HEK293 (cell line): ENCODE data around the gene TSEN54.

Source experiments
- CTCF ChIA-PET: fragments of 350-600 bp; formaldehyde crosslinking; extraction: SDS; loops from one replicate; lab custom pipeline; 2021; ENCODE audit warnings: antibody characterized with exemption; lab: Yijun Ruan, JAX
- POLR2A ChIA-PET: fragments of 300-600 bp; formaldehyde crosslinking; extraction: SDS; loops from one replicate; lab custom pipeline; 2020; ENCODE audit warnings: antibody characterized with exemption, inconsistent platforms; lab: Yijun Ruan, JAX
- H3K27ac ChIP-seq: fragments of 200-500 bp; sonication (Bioruptor generic); 2 replicates; pipeline ENCODE4 v1.5.1; 2014; ENCODE audit warnings: low read depth, low read length, control low read depth, inconsistent platforms; ENCODE audit errors: extremely low read depth
- H3K36me3 ChIP-seq, 2 experiments: fragments of 200-500 bp in 1 of 2; sonication (Bioruptor generic) in 1 of 2; 1 replicate in 1 of 2; 2 replicates in 1 of 2; pipeline ENCODE4 v1.5.1; 2014 to 2017; ENCODE audit warnings: inconsistent platforms in 2 of 2, low read length in 2 of 2; ENCODE audit not compliant: control insufficient read depth in 2 of 2, insufficient read depth in 1 of 2
- H3K4me1 ChIP-seq: fragments of 200-500 bp; sonication (Bioruptor generic); 2 replicates; pipeline ENCODE4 v1.5.1; 2014; ENCODE audit warnings: mild to moderate bottlenecking, low read length, inconsistent platforms; ENCODE audit not compliant: control insufficient read depth, insufficient read depth
- H3K4me3 ChIP-seq: 2 replicates; pipeline ENCODE4 v1.5.1; 2011; ENCODE audit warnings: low read depth, mild to moderate bottlenecking, control low read depth, low read length, moderate library complexity
- H3K9me3 ChIP-seq: fragments of 200-500 bp; sonication (Bioruptor generic); 2 replicates; pipeline ENCODE4 v1.5.1; 2014; ENCODE audit warnings: low read depth, low read length, inconsistent platforms; ENCODE audit not compliant: control insufficient read depth, insufficient read depth
- GLI2 ChIP-seq: fragments of 450-650 bp; formaldehyde crosslinking; IDR thresholded peaks from 2 replicates; pipeline ENCODE4; 2017; ENCODE audit warnings: missing biosample characterization, missing genetic modification characterization, low read depth, borderline replicate concordance
- HOXA7 ChIP-seq: sonication (generic); formaldehyde crosslinking; IDR thresholded peaks from 2 replicates; pipeline ENCODE4 v1.8.1; 2022; ENCODE audit warnings: missing genetic modification reagents, borderline replicate concordance
- IKZF3 ChIP-seq: fragments of 450-650 bp; IDR thresholded peaks from 2 replicates; pipeline ENCODE4 v1.5.0; 2018; ENCODE audit warnings: missing biosample characterization, mild to moderate bottlenecking, missing genetic modification characterization, moderate library complexity
- REST ChIP-seq: fragments of 450-650 bp; formaldehyde crosslinking; IDR thresholded peaks from 2 replicates; pipeline ENCODE4 v1.5.1; 2016; ENCODE audit warnings: missing biosample characterization, missing genetic modification characterization
- SP2 ChIP-seq: fragments of 450-650 bp; formaldehyde crosslinking; IDR thresholded peaks from 2 replicates; pipeline ENCODE4 v1.5.1; 2016; ENCODE audit warnings: missing biosample characterization, missing genetic modification characterization
- SP3 ChIP-seq: fragments of 450-650 bp; formaldehyde crosslinking; IDR thresholded peaks from 2 replicates; pipeline ENCODE4 v1.5.1; 2016; ENCODE audit warnings: missing biosample characterization, missing genetic modification characterization
- SP7 ChIP-seq: fragments of 450-650 bp; formaldehyde crosslinking; IDR thresholded peaks from 2 replicates; pipeline ENCODE4 v1.5.1; 2016; ENCODE audit warnings: missing biosample characterization, missing genetic modification characterization
- YY2 ChIP-seq: fragments of 450-650 bp; formaldehyde crosslinking; IDR thresholded peaks from 2 replicates; pipeline ENCODE4 v1.5.1; 2016; ENCODE audit warnings: missing biosample characterization, missing genetic modification characterization
- ZBTB6 ChIP-seq: fragments of 450-650 bp; formaldehyde crosslinking; IDR thresholded peaks from 2 replicates; pipeline ENCODE4 v1.5.1; 2017; ENCODE audit warnings: missing biosample characterization, missing genetic modification characterization
- ZFP37 ChIP-seq: fragments of 450-650 bp; formaldehyde crosslinking; IDR thresholded peaks from 2 replicates; pipeline ENCODE4 v1.5.1; 2016; ENCODE audit warnings: missing biosample characterization, missing genetic modification characterization
- ZNF175 ChIP-seq: fragments of 450-650 bp; formaldehyde crosslinking; IDR thresholded peaks from 2 replicates; pipeline ENCODE4 v1.5.1; 2016; ENCODE audit warnings: missing biosample characterization, missing genetic modification characterization
- ZNF248 ChIP-seq: fragments of 450-650 bp; formaldehyde crosslinking; IDR thresholded peaks from 2 replicates; pipeline ENCODE4 v1.5.1; 2017; ENCODE audit warnings: missing biosample characterization, missing genetic modification characterization
- ZNF274 ChIP-seq, 2 experiments: fragments of 200-500 bp in 1 of 2; fragments of 450-650 bp in 1 of 2; sonication (Bioruptor generic) in 1 of 2; formaldehyde crosslinking in 1 of 2; IDR thresholded peaks; 2 replicates each; pipeline versions ENCODE4 v1.5.1 to v1.6.1; 2014 to 2016; ENCODE audit warnings: borderline replicate concordance in 1 of 2, inconsistent platforms in 1 of 2, low read length in 1 of 2, missing biosample characterization in 1 of 2, missing genetic modification characterization in 1 of 2
- ZNF280C ChIP-seq: fragments of 450-650 bp; formaldehyde crosslinking; IDR thresholded peaks from 2 replicates; pipeline ENCODE4 v1.5.1; 2016; ENCODE audit warnings: missing biosample characterization, missing genetic modification characterization
- ZNF302 ChIP-seq: fragments of 450-650 bp; formaldehyde crosslinking; IDR thresholded peaks from 2 replicates; pipeline ENCODE4 v1.5.1; 2016; ENCODE audit warnings: missing biosample characterization, missing genetic modification characterization, low read depth
- ZNF324 ChIP-seq: fragments of 450-650 bp; formaldehyde crosslinking; IDR thresholded peaks from 2 replicates; pipeline ENCODE4 v1.5.1; 2016; ENCODE audit warnings: missing biosample characterization, missing genetic modification characterization
- ZNF37A ChIP-seq: fragments of 450-650 bp; IDR thresholded peaks from 2 replicates; pipeline ENCODE4 v1.5.1; 2018; ENCODE audit warnings: missing biosample characterization, missing genetic modification characterization
- ZNF645 ChIP-seq: fragments of 450-650 bp; formaldehyde crosslinking; IDR thresholded peaks from 2 replicates; pipeline ENCODE4; 2016; ENCODE audit warnings: missing biosample characterization, missing genetic modification characterization
- ZNF677 ChIP-seq: fragments of 450-650 bp; IDR thresholded peaks from 2 replicates; pipeline ENCODE4 v1.5.0; 2018; ENCODE audit warnings: missing biosample characterization, mild to moderate bottlenecking, missing genetic modification characterization, moderate library complexity
- ZNF707 ChIP-seq: fragments of 450-650 bp; formaldehyde crosslinking; IDR thresholded peaks from 2 replicates; pipeline ENCODE4 v1.5.1; 2016; ENCODE audit warnings: missing biosample characterization, missing genetic modification characterization
- ZXDB ChIP-seq: fragments of 450-650 bp; formaldehyde crosslinking; IDR thresholded peaks from 2 replicates; pipeline ENCODE4 v1.5.1; 2016; ENCODE audit warnings: missing biosample characterization, missing genetic modification characterization

The TSEN54 gene

DNA sequence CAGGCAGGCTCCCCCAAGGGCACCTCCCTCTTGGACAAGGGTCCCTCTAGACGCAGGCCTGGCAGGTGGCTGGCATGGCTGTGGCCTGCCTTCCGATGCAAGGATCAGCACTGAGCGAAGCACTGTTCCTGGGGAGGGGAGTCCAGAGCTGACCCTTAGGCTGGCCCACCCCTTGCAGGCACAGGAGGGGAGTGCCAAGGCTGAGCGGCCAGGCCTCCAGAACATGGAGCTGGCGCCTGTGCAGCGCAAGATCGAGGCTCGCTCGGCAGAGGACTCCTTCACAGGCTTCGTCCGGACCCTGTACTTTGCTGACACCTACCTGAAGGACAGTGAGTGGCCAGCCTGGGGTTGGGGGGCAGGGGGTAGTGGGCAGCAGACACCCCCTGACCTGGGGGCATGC lies 54.4 kb downstream of the TSEN54 start:
- Histone ChIP-seq H3K27ac (no peak overlapping the region), H3K4me3 (no peak overlapping the region), H3K9me3 (no peaks in the 10 kb centered on the region), H3K4me1 (no peaks in the 10 kb centered on the region), H3K36me3 (peaks cover 0 to 3% of the 10 kb centered on the region in 2 experiments; a peak in 1 of 3 replicates)
- CTCF ChIA-PET = no interaction called here
- TF ChIP-seq ZFP37 (tag by site-specific recombination) = no peak
- POLR2A ChIA-PET = no interaction called here

GRCh38 chr17:75571197-75571884 lies 55.0 kb downstream of the TSEN54 start:
- ChIA-PET POLR2A (no interaction called here), CTCF (interaction anchor here (0.6 kb wide), 1 partner anchor 177 kb away, joined by 3 read pairs; no protein-coding TSS in a partner anchor)
- H3K4me1 ChIP-seq = no peaks in the 10 kb centered on the region
- no peak overlapping the region for H3K4me3 ChIP-seq
- no peak overlapping the region for H3K27ac ChIP-seq
- TF ChIP-seq ZNF324 (tag by site-specific recombination) (no peak), SP2 (tag by site-specific recombination) (no peak), YY2 (no peak), ZNF302 (tag by site-specific recombination) (no peak), ZNF274 (IDR thresholded peaks at IDR 0.05; ENCODE audit: low read length) (no peak), ZNF274 (tag by site-specific recombination; IDR thresholded peaks at IDR 0.05; ENCODE audit: borderline replicate concordance) (no peak), ZNF677 (no peak), GLI2 (tag by site-specific recombination) (no peak), REST (no peak), ZBTB6 (tag by site-specific recombination) (no peak), HOXA7 (CRISPR knock-in tag) (no peak), ZNF280C (tag by site-specific recombination) (no peak), ZNF645 (tag by site-specific recombination) (no peak), ZNF707 (tag by site-specific recombination) (no peak), IKZF3 (tag by site-specific recombination) (no peak), SP7 (tag by site-specific recombination) (no peak), ZNF175 (tag by site-specific recombination) (no peak), SP3 (tag by site-specific recombination) (no peak), ZNF37A (tag by site-specific recombination) (no peak), ZXDB (tag by site-specific recombination) (no peak), ZNF248 (tag by site-specific recombination) (no peak)
- no peaks in the 10 kb centered on the region for H3K9me3 ChIP-seq
- peaks cover 0 to 3% of the 10 kb centered on the region in 2 experiments; a peak in 1 of 3 replicates for H3K36me3 ChIP-seq
